ENCODE measurements around the gene PPOX.

DNA sequence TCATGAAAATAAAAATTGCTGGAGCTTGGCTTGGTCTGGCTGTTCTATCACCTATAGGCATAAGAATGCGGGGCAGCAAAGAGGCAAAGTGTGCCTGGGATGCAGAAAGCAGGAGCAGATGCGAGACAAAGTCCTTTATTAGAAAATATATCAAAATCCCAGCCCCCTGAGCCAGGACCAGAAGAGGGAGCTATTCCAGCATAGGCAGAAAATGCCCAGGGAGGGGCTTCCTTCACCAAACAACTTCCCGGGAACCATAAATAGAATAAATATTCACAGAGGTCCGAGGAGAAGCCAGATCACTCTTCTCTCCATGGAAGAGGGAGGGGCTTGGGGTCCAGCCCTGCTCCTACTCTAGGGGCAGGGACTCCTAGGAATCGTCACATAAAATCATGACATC lies 5.0 kb downstream of the PPOX start:
- TF ChIP-seq, protein P1, sequence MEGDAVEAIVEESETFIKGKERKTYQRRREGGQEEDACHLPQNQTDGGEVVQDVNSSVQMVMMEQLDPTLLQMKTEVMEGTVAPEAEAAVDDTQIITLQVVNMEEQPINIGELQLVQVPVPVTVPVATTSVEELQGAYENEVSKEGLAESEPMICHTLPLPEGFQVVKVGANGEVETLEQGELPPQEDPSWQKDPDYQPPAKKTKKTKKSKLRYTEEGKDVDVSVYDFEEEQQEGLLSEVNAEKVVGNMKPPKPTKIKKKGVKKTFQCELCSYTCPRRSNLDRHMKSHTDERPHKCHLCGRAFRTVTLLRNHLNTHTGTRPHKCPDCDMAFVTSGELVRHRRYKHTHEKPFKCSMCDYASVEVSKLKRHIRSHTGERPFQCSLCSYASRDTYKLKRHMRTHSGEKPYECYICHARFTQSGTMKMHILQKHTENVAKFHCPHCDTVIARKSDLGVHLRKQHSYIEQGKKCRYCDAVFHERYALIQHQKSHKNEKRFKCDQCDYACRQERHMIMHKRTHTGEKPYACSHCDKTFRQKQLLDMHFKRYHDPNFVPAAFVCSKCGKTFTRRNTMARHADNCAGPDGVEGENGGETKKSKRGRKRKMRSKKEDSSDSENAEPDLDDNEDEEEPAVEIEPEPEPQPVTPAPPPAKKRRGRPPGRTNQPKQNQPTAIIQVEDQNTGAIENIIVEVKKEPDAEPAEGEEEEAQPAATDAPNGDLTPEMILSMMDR (IDR thresholded peaks at IDR 0.05) = no peak
- TF ChIP-seq EP300 (IDR thresholded peaks at IDR 0.05) = no peak

Data from upper lobe of left lung (tissue), 4 donors.